HS-27A (cell line): ENCODE data around the gene HDAC4.

Experiments
- DNase-seq: peaks from one replicate; pipeline ENCODE4 v3.0.0-alpha.2; 2012; ENCODE audit warnings: low read depth, missing footprints

Gene HDAC4

GRCh38 chr2:239252801-239253200 is 148.0 kb downstream of the HDAC4 start:
- no peak for DNase-seq

GRCh38 chr2:239252393-239252792 is 148.4 kb downstream of the HDAC4 start:
- no peak for DNase-seq

- DNase-seq, result no peak
These were observed 148.8 kb downstream of the HDAC4 start for GRCh38 chr2:239251971-239252370.

- no peak for DNase-seq
These were observed 150.4 kb downstream of the HDAC4 start for GRCh38 chr2:239250216-239251081.

GRCh38 chr2:239249776-239250175 is 151.0 kb downstream of the HDAC4 start:
- DNase-seq, result no peak

GRCh38 chr2:239249048-239249447 is 151.8 kb downstream of the HDAC4 start:
- no peak for DNase-seq

GRCh38 chr2:239247401-239248245 is 153.2 kb downstream of the HDAC4 start:
- DNase-seq, result no peak

GRCh38 chr2:239246723-239247122 is 154.1 kb downstream of the HDAC4 start:
- no peak for DNase-seq

GRCh38 chr2:239245872-239246721 is 154.7 kb downstream of the HDAC4 start:
- DNase-seq, result no peak

- DNase-seq, result no peak
These were observed 155.7 kb downstream of the HDAC4 start for GRCh38 chr2:239245107-239245506.

GRCh38 chr2:239244625-239245024 is 156.2 kb downstream of the HDAC4 start:
- no peak for DNase-seq

- no peak for DNase-seq
These were observed 159.3 kb downstream of the HDAC4 start for GRCh38 chr2:239241431-239241960.

- DNase-seq, result no peak
These were observed 160.4 kb downstream of the HDAC4 start for GRCh38 chr2:239240414-239240881.

- no peak for DNase-seq
These were observed 161.0 kb downstream of the HDAC4 start for GRCh38 chr2:239239607-239240413.

- DNase-seq, result no peak
These were observed 161.8 kb downstream of the HDAC4 start for GRCh38 chr2:239238839-239239606.

- no peak for DNase-seq
These were observed 162.4 kb downstream of the HDAC4 start for GRCh38 chr2:239238381-239238780.

- DNase-seq, result no peak
These were observed 164.0 kb downstream of the HDAC4 start for GRCh38 chr2:239236808-239237205.

- no peak for DNase-seq
These were observed 164.6 kb downstream of the HDAC4 start for GRCh38 chr2:239236043-239236807.

GRCh38 chr2:239235311-239235710 is 165.5 kb downstream of the HDAC4 start:
- no peak for DNase-seq
